ENCODE results near the gene CAMKK1.

- TF ChIP-seq, protein P1, sequence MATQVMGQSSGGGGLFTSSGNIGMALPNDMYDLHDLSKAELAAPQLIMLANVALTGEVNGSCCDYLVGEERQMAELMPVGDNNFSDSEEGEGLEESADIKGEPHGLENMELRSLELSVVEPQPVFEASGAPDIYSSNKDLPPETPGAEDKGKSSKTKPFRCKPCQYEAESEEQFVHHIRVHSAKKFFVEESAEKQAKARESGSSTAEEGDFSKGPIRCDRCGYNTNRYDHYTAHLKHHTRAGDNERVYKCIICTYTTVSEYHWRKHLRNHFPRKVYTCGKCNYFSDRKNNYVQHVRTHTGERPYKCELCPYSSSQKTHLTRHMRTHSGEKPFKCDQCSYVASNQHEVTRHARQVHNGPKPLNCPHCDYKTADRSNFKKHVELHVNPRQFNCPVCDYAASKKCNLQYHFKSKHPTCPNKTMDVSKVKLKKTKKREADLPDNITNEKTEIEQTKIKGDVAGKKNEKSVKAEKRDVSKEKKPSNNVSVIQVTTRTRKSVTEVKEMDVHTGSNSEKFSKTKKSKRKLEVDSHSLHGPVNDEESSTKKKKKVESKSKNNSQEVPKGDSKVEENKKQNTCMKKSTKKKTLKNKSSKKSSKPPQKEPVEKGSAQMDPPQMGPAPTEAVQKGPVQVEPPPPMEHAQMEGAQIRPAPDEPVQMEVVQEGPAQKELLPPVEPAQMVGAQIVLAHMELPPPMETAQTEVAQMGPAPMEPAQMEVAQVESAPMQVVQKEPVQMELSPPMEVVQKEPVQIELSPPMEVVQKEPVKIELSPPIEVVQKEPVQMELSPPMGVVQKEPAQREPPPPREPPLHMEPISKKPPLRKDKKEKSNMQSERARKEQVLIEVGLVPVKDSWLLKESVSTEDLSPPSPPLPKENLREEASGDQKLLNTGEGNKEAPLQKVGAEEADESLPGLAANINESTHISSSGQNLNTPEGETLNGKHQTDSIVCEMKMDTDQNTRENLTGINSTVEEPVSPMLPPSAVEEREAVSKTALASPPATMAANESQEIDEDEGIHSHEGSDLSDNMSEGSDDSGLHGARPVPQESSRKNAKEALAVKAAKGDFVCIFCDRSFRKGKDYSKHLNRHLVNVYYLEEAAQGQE (IDR thresholded peaks at IDR 0.05; ENCODE audit: insufficient read depth in 1 of 2, low read depth in 2 of 2, low read length in 2 of 2) = peak in 1 of 2 experiments; percentile 17; a peak in 1 of 4 replicates
- TF ChIP-seq POLR2AphosphoS5 (IDR thresholded peaks at IDR 0.05; ENCODE audit: low read depth, low read length) (peak; percentile 92), TAF1 (IDR thresholded peaks at IDR 0.05; ENCODE audit: borderline replicate concordance, insufficient read depth, low read length) (peak; percentile 87), SIN3A (IDR thresholded peaks at IDR 0.05; ENCODE audit: borderline replicate concordance, insufficient read depth, low read length) (peak; percentile 85; the same call in 1 of the 2 replicates), FOXP2 (optimal IDR thresholded peaks at IDR 0.05; ENCODE audit: borderline replicate concordance, extremely low read depth, extremely low read length, insufficient read depth) (peak; percentile 83)
These were observed 47.0 kb downstream of the CAMKK1 start, which contains the start of gene NCBP3 for GRCh38 chr17:3845621-3846436.
